ENCODE data around the gene KSR2. TPM values are rescaled to one million over a fixed set of nuclear protein-coding genes. Genes with fewer than 3 reads are reported as not detected.

KSR2 gene
- total and polyA plus RNA-seq, 2 of the 4 experiments (the other 2 are of a cell fraction) = not detected

DNA sequence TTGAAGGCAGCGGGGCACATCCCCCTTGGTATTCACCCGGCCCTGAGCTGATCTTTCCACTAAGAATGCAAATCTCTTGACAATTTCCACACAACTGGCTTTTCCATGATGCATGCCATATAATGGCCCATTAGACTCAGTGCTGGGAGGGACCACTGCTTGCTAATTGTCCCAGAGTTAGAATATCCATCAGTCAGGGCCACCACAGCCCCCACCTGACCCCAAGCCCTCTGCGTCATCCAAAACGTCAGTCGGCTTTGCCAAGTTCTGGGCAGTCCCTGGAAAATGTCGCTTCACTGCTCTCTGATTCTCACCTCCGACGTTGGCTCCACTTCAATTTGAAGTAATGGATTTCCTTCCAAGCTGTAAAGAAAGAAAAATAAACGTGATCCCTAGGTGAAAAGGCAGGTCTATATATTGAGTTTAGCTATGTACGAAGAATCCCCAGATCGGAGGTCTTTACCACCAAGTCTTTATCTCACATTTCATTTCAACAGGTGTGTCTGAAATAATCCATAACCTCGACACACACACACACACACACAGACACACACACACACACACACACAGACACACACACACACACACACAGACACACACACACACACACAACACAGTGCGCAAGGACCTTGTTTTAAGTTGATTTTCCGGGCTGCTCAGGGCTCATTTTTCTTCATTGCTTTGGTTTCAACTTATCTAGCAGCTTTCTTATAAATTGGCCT is 441.9 kb downstream of the KSR2 start:
- Histone ChIP-seq H2BK120ac (ENCODE audit: low read depth, low read length) (no peak overlapping the region), H2BK5ac (ENCODE audit: low read depth, low read length, poor library complexity, severe bottlenecking) (no peak overlapping the region), H3K79me1 (ENCODE audit: low read depth in 1 of 2, low read length in 2 of 2) (no peaks in the 10 kb centered on the region), H3K27ac (ENCODE audit: insufficient read depth, low read length) (no peak overlapping the region), H3K27me3 (ENCODE audit: control insufficient read depth, insufficient read depth, low read length) (no peaks in the 10 kb centered on the region), H3K56ac (ENCODE audit: extremely low read depth, insufficient read depth, low read length) (no peak overlapping the region), H3K36me3 (ENCODE audit: control insufficient read depth, insufficient read depth, low read length) (no peaks in the 10 kb centered on the region), H3K4ac (ENCODE audit: low read depth, low read length) (no peak overlapping the region), H3K14ac (replicated peaks; ENCODE audit: low read depth, low read length) (no peak overlapping the region), H4K5ac (ENCODE audit: low read depth, low read length) (no peak overlapping the region), H3K9me3 (ENCODE audit: control insufficient read depth, insufficient read depth, low read length) (peaks cover 35% of the 10 kb centered on the region), H3K9me1 (ENCODE audit: insufficient read depth, low read length) (no peaks in the 10 kb centered on the region), H3K23ac (ENCODE audit: low read depth, low read length) (no peak overlapping the region), H4K91ac (ENCODE audit: insufficient read depth, low read depth, low read length) (no peak overlapping the region), H2BK15ac (ENCODE audit: low read depth, low read length) (no peak overlapping the region), H4K8ac (ENCODE audit: low read depth in 2 of 2, low read length in 2 of 2) (no peak overlapping the region), H3K9ac (ENCODE audit: low read depth, low read length) (no peak overlapping the region), H2AK5ac (ENCODE audit: low read depth, low read length) (no peak overlapping the region), H4K20me1 (ENCODE audit: insufficient read depth, low read length) (no peaks in the 10 kb centered on the region), H3K4me3 (ENCODE audit: insufficient read depth, low read depth, low read length) (no peak overlapping the region), H3K4me2 (ENCODE audit: low read depth, low read length) (no peak overlapping the region), H3K18ac (ENCODE audit: low read depth, low read length) (no peak overlapping the region), H2BK20ac (ENCODE audit: low read depth, low read length) (no peak overlapping the region), H2AFZ (replicated peaks; ENCODE audit: low read length, poor library complexity) (no peak overlapping the region), H3K4me1 (ENCODE audit: control insufficient read depth, insufficient read depth, low read length) (no peaks in the 10 kb centered on the region), H2AK9ac (replicated peaks; ENCODE audit: low read depth, low read length, poor library complexity) (no peak overlapping the region)
- 37% methylated on average over 2 of the region's 14 CpGs; no CpG with 5 or more reads in 1 of the 2 experiments for WGBS, 2 experiments (ENCODE audit: extremely low coverage in 2 of 2, insufficient read length in 1 of 2)
- intact Hi-C loops (cut with micrococcal nuclease) = no loop called here
- no TSS peak for BruUV-seq (replicated peaks)
- ChIA-PET POLR2A (ENCODE audit: unreplicated experiment) (no interaction called here), CTCF (no interaction called here)
- in situ Hi-C loops (cut with MboI; ENCODE audit: low sequenced_read_pairs) = no loop called here
- DNase-seq (no peak), ATAC-seq (ENCODE audit: low read depth) (no peak)
- TF ChIP-seq, protein P1, sequence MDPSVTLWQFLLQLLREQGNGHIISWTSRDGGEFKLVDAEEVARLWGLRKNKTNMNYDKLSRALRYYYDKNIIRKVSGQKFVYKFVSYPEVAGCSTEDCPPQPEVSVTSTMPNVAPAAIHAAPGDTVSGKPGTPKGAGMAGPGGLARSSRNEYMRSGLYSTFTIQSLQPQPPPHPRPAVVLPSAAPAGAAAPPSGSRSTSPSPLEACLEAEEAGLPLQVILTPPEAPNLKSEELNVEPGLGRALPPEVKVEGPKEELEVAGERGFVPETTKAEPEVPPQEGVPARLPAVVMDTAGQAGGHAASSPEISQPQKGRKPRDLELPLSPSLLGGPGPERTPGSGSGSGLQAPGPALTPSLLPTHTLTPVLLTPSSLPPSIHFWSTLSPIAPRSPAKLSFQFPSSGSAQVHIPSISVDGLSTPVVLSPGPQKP (IDR thresholded peaks at IDR 0.05; ENCODE audit: borderline replicate concordance, low read depth, low read length) = no peak
- TF ChIP-seq POLR2A (IDR thresholded peaks at IDR 0.05; ENCODE audit: low read depth, low read length) = no peak
- TF ChIP-seq MAFK (IDR thresholded peaks at IDR 0.05; ENCODE audit: low read depth, low read length) = no peak
- TF ChIP-seq FOS (IDR thresholded peaks at IDR 0.05; ENCODE audit: low read depth, low read length) = no peak
- no peak for TF ChIP-seq CEBPB (IDR thresholded peaks at IDR 0.05; ENCODE audit: low read depth, low read length)
- no peak for TF ChIP-seq SMC3 (IDR thresholded peaks at IDR 0.05; ENCODE audit: low read depth, low read length)
- TF ChIP-seq, protein P2, sequence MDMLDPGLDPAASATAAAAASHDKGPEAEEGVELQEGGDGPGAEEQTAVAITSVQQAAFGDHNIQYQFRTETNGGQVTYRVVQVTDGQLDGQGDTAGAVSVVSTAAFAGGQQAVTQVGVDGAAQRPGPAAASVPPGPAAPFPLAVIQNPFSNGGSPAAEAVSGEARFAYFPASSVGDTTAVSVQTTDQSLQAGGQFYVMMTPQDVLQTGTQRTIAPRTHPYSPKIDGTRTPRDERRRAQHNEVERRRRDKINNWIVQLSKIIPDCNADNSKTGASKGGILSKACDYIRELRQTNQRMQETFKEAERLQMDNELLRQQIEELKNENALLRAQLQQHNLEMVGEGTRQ (IDR thresholded peaks at IDR 0.05; ENCODE audit: low read depth, low read length) = no peak
- TF ChIP-seq NFE2L2 (IDR thresholded peaks at IDR 0.05; ENCODE audit: low read depth, low read length) = no peak
- TF ChIP-seq RFX5 (IDR thresholded peaks at IDR 0.05; ENCODE audit: low read depth, low read length) = no peak
- no peak for TF ChIP-seq RCOR1 (IDR thresholded peaks at IDR 0.05; ENCODE audit: insufficient replicate concordance, low read length)
- no peak for TF ChIP-seq CHD1 (IDR thresholded peaks at IDR 0.05; ENCODE audit: low read depth, low read length)
- no peak for TF ChIP-seq MAZ (IDR thresholded peaks at IDR 0.05; ENCODE audit: borderline replicate concordance, low read depth, low read length)
- TF ChIP-seq, protein P3, sequence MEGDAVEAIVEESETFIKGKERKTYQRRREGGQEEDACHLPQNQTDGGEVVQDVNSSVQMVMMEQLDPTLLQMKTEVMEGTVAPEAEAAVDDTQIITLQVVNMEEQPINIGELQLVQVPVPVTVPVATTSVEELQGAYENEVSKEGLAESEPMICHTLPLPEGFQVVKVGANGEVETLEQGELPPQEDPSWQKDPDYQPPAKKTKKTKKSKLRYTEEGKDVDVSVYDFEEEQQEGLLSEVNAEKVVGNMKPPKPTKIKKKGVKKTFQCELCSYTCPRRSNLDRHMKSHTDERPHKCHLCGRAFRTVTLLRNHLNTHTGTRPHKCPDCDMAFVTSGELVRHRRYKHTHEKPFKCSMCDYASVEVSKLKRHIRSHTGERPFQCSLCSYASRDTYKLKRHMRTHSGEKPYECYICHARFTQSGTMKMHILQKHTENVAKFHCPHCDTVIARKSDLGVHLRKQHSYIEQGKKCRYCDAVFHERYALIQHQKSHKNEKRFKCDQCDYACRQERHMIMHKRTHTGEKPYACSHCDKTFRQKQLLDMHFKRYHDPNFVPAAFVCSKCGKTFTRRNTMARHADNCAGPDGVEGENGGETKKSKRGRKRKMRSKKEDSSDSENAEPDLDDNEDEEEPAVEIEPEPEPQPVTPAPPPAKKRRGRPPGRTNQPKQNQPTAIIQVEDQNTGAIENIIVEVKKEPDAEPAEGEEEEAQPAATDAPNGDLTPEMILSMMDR (conservative IDR thresholded peaks at IDR 0.05; ENCODE audit: low read depth, low read length) = no peak
- TF ChIP-seq MXI1 (IDR thresholded peaks at IDR 0.05; ENCODE audit: borderline replicate concordance, low read depth, low read length) = no peak
- no peak for TF ChIP-seq RAD21 (IDR thresholded peaks at IDR 0.05; ENCODE audit: low read length)
- no peak for TF ChIP-seq BHLHE40 (IDR thresholded peaks at IDR 0.05; ENCODE audit: low read depth, low read length)
- dilution Hi-C loops (cut with HindIII; ENCODE audit: low sequenced_read_pairs, unreplicated experiment) = no loop called here

Measured in IMR-90 (cell line).